Liver (tissue), 3 donors: ENCODE data around the gene FAAP100.

Experiments used
- CTCF ChIP-seq: fragments of 150-350 bp; IDR thresholded peaks from 2 replicates; pipeline ENCODE4 v1.5.1; 2017; ENCODE audit warnings: improper control_type of control experiment, low read depth, low read length; ENCODE audit not compliant: missing input control
- REST ChIP-seq: IDR thresholded peaks from 2 replicates; pipeline ENCODE4 v1.6.1; 2016; ENCODE audit warnings: antibody characterized with exemption, mild to moderate bottlenecking
- RXRA ChIP-seq, 2 donors: IDR thresholded peaks; 2 replicates each; pipeline ENCODE4 v1.6.1; 2017 to 2018; ENCODE audit warnings: antibody characterized with exemption in 2 of 2, mild to moderate bottlenecking in 1 of 2
- TAF1 ChIP-seq: conservative IDR thresholded peaks from 2 replicates; pipeline ENCODE4 v1.6.1; 2016; ENCODE audit warnings: antibody characterized with exemption, mild to moderate bottlenecking
- ZBTB33 ChIP-seq: IDR thresholded peaks from 2 replicates; pipeline ENCODE4 v1.6.1; 2016; ENCODE audit warnings: antibody characterized with exemption
- donor health status: healthy.
- donor health status: healthy.

DNA sequence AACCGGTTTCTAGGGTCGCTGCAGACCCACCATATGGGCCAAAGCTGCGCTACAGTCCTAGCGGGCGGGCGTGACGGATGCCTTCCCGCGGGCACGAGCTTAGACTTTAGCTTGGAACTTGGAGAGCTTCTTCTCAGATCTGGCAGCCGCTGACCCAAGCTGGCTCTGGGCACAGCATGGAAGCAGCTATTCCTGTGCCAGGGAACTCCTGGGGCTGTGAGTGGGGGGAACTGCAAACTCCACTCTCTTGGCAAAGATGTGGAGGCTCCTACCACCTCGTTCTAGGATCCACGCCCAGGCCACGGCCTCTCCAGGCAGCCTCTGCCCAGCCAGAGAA, 8.8 kb downstream of the FAAP100 start:
- TF ChIP-seq CTCF (no peak), TAF1 (no peak), RXRA (IDR thresholded peaks at IDR 0.05) (no peak), REST (no peak), ZBTB33 (no peak)
